ENCODE data around the gene CMTM8. TPM values are rescaled to one million over a fixed set of nuclear protein-coding genes. Genes with fewer than 3 reads are reported as not detected.

Gene CMTM8
- total and polyA plus RNA-seq, 10 of the 15 experiments (the other 5 are each of a cell fraction or from before 2014, with no cell fraction given): 0.11 to 0.23 TPM; not detected in 8

DNA sequence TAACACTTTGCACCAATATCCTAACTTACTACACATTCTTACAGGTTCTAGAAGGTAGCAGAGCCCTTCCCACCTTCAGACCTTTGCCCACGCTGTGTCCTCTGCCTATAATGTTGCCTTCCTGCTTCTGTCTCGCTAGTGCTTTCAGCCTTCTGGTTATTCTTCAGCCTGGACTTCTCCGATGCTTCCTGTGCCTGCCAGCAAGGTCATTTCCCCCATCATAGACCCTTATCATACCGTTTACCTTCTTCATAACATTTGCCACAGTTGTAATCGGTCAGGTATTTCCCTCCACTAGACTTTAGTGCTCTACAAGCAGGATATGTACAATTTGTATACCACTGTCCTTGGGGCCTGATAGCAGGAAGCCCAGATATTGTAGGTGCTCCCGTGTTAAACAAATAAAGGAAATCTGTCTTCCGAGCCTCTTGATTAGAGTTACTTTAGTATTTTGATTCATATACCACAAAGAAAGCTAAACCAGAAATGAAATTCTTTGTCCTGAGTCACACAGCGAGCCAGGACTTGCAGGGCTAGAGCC, 117.3 kb downstream of the CMTM8 start (continued):
- no peak for TF ChIP-seq BHLHE40 (IDR thresholded peaks at IDR 0.05; ENCODE audit: borderline replicate concordance in 1 of 2, low read depth in 2 of 2, low read length in 1 of 2)
- TF ChIP-seq SREBF2 (IDR thresholded peaks at IDR 0.05; ENCODE audit: low read length): no peak
- no peak for TF ChIP-seq ESRRA (IDR thresholded peaks at IDR 0.05; ENCODE audit: low read length)

- Histone ChIP-seq H2AFZ (ENCODE audit: control insufficient read depth, low read depth, low read length) (no peak overlapping the region), H3K36me3 (ENCODE audit: control insufficient read depth in 2 of 2, insufficient read depth in 2 of 2, low read length in 1 of 2) (no peaks in the 10 kb centered on the region), H3K27ac (ENCODE audit: control insufficient read depth, insufficient read depth) (no peak overlapping the region), H3K4me1 (ENCODE audit: control insufficient read depth, insufficient read depth, low read length) (no peaks in the 10 kb centered on the region), H3K4me3 (no peak overlapping the region), H3K9ac (ENCODE audit: control insufficient read depth, insufficient read depth, low read length) (no peak overlapping the region), H3K27me3 (replicated peaks in 1 of 2; ENCODE audit: control insufficient read depth in 2 of 2, insufficient read depth in 2 of 2, low read length in 1 of 2) (peaks cover 2% of the 10 kb centered on the region in 2 experiments; a peak in 2 of 4 replicates), H3K4me2 (ENCODE audit: control insufficient read depth, insufficient read depth) (no peak overlapping the region), H3K9me3 (replicated peaks; ENCODE audit: control insufficient read depth, insufficient read depth, low read length) (no peaks in the 10 kb centered on the region), H4K20me1 (ENCODE audit: control insufficient read depth, insufficient read depth) (no peaks in the 10 kb centered on the region), H3K79me2 (ENCODE audit: control insufficient read depth, insufficient read depth, low read length) (no peaks in the 10 kb centered on the region)
- intact Hi-C loops (cut with micrococcal nuclease; ENCODE audit: unreplicated experiment): no loop called here
- DNase-seq (ENCODE audit: low read depth, low spot score): no peak
- SMC1A ChIA-PET (ENCODE audit: uncharacterized antibody, unreplicated experiment): no interaction called here
- in situ Hi-C loops (cut with MboI): no loop called here
- ATAC-seq: no peak
- POLR2A ChIA-PET: no interaction called here
- BruUV-seq (replicated peaks): no TSS peak
- no peak for FAIRE-seq
- CTCF ChIA-PET: interaction anchor here (1.0 kb wide), 1 partner anchor 40 kb away, joined by 3 read pairs; no protein-coding TSS in a partner anchor
- WGBS (ENCODE audit: insufficient coverage, insufficient replicate concordance, low lambda C conversion rate, missing lambda C conversion rate): 64% methylated on average over 5 of the region's 5 CpGs
- RAD21 ChIA-PET (ENCODE audit: unreplicated experiment): interaction anchor here (1.7 kb wide), 1 partner anchor 15 kb away, joined by 5 read pairs; no protein-coding TSS in a partner anchor
- TF ChIP-seq MEF2B (IDR thresholded peaks at IDR 0.05; ENCODE audit: partially characterized antibody, poor library complexity, severe bottlenecking): no peak
- TF ChIP-seq FOXK2 (IDR thresholded peaks at IDR 0.05): no peak
- no peak for TF ChIP-seq CHD1 (IDR thresholded peaks at IDR 0.05; ENCODE audit: low read depth, low read length)
- no peak for TF ChIP-seq GATAD2B (conservative IDR thresholded peaks at IDR 0.05; ENCODE audit: low read depth)
- TF ChIP-seq NFYA (IDR thresholded peaks at IDR 0.05; ENCODE audit: borderline replicate concordance, low read depth, low read length): no peak
- no peak for TF ChIP-seq CEBPZ (IDR thresholded peaks at IDR 0.05; ENCODE audit: low read depth, low read length)
- TF ChIP-seq E2F4 (IDR thresholded peaks at IDR 0.05; ENCODE audit: low read depth, low read length): no peak
- no peak for TF ChIP-seq BACH1 (IDR thresholded peaks at IDR 0.05; ENCODE audit: borderline replicate concordance)
- no peak for TF ChIP-seq SREBF1 (IDR thresholded peaks at IDR 0.05; ENCODE audit: low read length)
- TF ChIP-seq ASH2L (IDR thresholded peaks at IDR 0.05; ENCODE audit: borderline replicate concordance, low read depth): no peak
- TF ChIP-seq MYC (IDR thresholded peaks at IDR 0.05; ENCODE audit: insufficient read depth, insufficient read length, insufficient replicate concordance, low read length, severe bottlenecking): no peak
Observed at GRCh38 chr3:32359766-32360492, 121.4 kb downstream of the CMTM8 start.
